ENCODE results near the gene CFAP45.

Gene CFAP45

DNA sequence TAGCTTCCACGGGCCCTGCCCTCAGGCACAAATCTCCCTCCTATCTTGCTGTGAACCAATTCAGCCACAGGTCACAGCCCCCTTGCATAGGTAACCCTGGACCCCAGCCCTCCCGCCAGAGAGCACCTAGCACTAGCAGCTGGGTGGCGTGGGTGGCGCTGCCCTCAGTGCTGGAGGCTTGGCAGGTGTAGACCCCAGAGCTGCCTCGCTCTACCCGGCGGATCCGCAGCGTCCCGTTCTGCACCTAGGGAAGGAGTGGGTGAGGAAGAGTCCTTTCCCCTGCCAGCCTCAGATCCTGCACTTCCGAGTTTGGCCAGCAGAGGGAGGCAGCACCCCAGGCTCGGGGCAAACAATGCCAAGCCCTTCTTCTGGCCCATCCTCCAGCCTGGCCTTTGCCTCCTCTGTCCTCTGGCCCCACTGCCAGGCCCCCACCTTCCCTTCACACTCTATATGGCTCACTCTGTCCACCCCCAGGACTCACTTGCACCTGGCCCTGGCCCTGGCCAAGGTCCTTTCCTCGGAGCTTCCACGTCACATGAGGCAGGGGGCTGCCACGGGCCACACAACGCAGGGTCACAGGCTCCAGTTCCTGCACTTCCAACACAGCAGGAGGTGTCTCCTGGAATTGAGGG, 36.4 kb upstream of the CFAP45 start:
- DNase-seq: peak; percentile 48 to 81 (median 70)

- no peak for DNase-seq
Measured at GRCh38 chr1:159935719-159936272, 35.8 kb upstream of the CFAP45 start.

DNA sequence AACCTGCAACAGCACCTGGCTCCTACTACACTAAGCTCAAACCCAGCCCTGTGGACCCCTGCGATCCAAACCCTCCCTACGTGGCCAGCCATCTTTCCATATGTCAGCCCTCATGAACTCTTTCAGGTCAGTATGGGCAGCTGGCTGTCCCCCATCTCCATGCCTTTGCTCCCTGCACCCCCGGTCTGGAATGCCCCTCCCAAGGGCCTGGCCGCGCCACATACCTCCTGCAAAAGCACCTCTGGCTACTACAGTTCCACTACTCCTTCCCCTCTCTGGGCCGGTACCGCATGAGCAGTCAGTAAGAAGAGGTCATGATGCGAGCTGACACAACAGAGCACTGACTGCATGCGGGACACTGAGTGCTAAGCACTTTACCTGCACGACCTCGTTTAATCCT, 35.3 kb upstream of the CFAP45 start:
- DNase-seq: no peak

- DNase-seq: no peak
Measured at GRCh38 chr1:159934136-159935039, 34.4 kb upstream of the CFAP45 start.

DNA sequence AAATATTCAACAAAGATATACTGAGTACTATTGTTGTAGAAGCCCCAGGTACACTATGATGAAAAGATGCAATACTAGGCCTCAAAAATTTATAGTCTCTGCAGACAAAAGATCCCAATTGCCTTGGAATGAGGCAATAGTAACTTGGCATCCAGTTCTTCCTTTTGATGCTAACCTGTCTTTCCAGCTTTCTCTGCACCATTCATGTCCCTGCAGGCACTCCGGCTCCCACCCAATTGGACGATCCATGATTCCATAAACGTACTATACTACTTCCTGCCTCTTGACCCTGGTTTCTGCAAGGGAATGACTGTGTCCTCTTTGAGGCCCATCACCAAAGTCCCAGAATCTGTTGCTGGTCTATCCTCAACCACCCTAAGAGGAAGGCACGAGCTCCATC, 33.4 kb upstream of the CFAP45 start:
- no peak for DNase-seq

- DNase-seq: no peak
Measured at GRCh38 chr1:159932296-159933285, 32.6 kb upstream of the CFAP45 start.

GRCh38 chr1:159931795-159932173, 31.8 kb upstream of the CFAP45 start:
- no peak for DNase-seq

DNA sequence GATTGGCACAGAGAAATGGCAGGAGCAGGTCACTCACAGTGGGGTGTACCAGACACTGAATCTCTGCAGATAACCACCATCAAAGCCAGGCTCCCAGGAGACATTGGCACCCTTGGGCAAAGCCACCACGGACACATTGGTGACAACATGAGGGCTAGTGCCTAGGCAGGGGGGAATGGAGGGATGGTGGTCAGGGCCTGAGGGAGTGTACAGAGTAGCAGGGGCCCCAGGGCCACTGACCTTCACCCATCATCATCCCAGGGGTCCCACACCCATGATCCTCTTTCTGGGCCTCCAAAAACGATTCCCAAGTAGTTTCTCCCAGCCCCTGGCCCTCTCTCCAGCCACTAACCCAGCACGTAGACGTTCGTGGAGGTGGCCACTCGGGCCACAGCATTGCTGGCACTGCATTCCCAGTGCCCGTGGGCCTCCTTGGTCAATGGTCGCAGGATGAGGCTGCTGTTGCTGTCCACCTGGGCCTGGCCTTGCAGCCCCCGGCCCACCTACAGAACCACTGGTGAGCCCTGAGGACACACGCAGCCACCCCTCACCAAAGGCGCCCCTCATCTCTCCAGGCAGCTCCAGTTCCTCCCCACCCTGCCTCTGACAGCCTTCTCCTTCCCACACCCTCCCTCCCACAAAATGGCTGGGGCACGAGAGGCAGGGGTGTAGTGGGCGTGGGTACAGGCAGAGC, 31.3 kb upstream of the CFAP45 start:
- no peak for DNase-seq

DNA sequence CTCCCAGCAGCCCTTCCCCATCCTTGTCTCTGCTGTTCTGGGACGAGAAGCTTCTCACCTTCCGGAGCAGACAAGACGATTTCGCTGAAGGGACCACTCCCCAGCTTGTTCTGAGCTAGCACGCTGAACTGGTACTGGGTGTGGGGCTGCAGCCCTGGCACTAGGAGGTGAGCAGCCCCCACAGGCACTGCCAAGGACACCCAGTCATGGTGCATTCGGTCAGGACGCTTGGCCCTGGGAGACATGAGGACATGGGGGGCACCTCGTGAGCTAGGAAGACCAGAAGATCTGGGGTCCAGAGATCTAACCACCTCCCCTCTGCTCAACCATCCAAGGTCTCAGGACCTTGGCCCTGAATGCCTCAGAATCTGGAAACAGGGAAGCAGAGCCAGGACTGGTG, 30.7 kb upstream of the CFAP45 start:
- no peak for DNase-seq

- DNase-seq: no peak
Measured at GRCh38 chr1:159930216-159930615, 30.3 kb upstream of the CFAP45 start.

DNA sequence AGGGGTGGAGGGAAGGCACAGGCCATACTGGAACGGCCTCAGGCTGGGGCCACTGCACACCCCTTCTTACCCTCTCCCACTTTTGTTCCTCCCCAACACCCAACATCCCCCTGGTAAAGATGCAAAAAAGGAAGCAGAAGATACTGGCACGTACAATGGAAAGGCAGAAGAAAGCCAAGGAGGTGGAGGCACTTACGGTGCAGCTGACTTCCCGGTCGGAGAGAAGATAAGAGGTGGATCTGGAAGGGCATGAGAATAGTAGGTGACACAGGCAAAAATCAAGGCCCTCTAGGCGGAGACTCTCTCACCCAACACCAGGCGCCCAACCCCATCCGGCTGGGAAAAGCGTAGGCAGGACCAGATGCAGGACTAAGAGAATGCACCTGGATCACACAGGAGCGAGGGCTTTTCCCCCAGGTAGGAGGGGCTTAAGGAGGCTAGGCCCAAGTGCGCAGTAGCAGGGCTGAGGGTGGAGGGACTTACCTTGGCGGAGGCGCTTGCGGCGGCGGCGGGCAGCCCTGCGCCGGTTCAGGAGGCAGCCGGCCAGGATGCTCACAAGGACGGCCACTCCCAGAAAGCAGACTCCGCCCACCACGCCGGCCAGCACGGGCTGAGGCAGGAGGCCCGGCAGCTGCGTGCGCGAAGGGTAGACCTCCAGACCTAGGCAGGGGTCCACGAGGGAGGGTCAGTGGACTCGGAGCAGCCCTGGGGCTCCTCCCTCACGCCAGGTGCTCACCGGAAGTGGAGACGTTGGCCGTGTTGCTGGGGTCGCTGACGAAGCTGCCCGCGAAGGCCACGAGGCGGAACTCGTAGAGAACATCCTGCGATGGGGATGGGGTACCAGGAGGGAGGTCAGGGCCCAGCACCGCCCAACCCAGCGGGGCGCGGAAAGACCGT, 29.4 kb upstream of the CFAP45 start:
- no peak for DNase-seq

DNA sequence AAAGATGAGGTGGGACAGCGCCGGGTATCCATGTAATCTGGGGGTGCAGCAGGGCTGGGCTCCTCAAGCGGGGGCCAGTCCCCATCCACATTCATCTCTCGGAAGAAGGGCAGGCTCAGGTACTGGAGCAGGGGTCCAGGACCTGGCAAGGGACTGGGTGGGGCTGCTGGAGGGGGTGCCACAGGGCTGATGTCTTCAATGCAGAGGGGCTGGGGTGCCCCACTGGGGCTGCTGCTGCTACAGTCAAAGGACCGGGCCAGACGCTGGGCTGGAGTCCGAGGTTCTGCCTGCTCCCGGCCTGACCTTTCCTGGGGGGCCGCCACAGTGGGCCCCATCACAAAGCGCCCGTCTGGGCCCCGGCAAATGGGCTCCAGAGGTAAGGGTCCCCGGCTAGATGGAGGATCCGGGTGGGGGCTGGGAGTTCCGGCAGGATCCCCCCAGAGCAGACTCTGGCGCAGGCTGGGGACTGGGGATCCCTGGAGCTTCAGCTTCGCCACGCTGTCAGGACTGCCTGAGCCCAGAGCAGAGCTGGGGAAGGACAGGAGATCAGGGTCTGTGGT, 28.6 kb upstream of the CFAP45 start:
- no peak for DNase-seq

DNA sequence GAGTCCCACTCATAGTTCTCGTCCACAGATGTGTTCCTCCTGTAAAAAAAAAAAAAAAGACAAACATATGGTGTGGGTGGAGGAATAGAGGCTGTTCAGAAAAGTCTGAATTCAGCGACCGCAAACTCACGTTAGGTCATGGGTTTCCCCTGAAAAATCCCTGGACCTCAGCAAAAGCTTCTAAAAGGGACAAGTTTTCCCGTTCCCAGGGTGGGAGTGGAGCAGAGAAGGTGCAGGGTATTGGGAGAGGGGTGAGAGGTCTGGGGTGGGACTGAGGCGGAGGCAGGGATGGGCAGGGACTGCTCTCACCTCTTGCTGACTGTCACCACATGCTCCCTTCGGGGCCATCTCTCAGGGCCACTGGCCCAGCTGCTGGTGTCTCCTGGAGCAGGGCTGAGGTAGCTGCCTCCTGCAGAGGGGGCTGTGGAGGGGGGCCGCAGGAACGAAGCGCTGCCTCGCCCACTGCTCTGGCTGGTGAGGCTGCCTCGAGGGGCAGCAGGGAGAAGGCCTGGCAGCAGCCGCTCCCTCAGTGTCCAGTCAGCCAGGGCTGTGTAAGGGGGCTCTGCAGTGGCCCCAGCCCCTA, 28.0 kb upstream of the CFAP45 start:
- no peak for DNase-seq

GRCh38 chr1:159927211-159927848, 27.4 kb upstream of the CFAP45 start:
- no peak for DNase-seq

- DNase-seq: no peak
Measured at GRCh38 chr1:159925719-159926078, 25.7 kb upstream of the CFAP45 start.

GRCh38 chr1:159924791-159925718, 25.1 kb upstream of the CFAP45 start, which contains the start of gene TAGLN2:
TAGLN2 (minus strand) TSS chr1:159925507; CDS start chr1:159920509, 4,998 bp downstream.
- DNase-seq: peak; percentile 74 to 79 (median 77)

DNA sequence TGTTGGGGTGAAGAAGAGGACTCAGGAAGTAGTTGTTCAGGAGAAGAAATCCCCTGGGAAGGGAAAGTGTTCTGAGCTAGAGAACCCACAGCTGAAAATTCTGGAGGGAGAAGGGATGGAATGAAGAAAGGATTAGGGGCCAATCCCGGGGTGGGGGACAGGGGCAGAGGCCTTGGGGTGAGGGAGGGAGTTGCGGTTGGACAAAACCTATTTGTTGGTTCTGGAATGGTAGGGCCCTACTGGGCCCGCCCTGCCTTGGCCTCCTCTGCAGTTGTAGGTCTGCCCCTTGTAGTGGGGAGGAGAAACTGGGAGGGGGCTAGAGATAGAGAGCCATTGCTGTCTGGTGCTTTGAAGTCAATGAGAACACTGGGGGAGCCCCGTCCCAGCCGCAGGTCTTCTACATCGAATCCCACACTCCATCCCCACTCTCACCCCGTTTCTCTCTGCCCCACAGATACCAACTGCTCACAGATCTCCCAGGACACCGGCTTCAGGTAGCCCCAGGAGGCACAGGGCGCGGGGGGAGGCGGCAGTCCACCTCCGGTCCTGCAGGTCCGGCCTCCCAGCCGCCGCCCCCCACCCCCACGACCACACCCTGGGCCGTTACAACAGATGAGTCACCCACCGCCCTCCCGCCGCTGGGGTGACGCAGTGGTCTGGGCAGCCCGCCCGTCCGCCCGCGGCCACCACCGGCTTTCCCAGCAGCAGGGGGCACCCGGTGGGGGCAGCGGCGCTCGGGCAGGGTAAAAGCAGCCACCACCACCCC, 24.2 kb upstream of the CFAP45 start:
- peak in 2 of 4 experiments; percentile 37 to 52 for DNase-seq
